HG02763 (cell line): Measurements from ENCODE around the gene TRAF6.

Experiments
- ATAC-seq: cut with Tn5 transposase; IDR thresholded peaks from one replicate; pipeline ENCODE4 v1.9.1; 2021; ENCODE audit warnings: mild to moderate bottlenecking, moderate library complexity; ENCODE audit not compliant: unreplicated experiment

The TRAF6 gene

GRCh38 chr11:36460220-36460619, 49.9 kb downstream of the TRAF6 start:
- ATAC-seq: no peak

- no peak for ATAC-seq
Observed at GRCh38 chr11:36459046-36459445, 51.0 kb downstream of the TRAF6 start.

DNA sequence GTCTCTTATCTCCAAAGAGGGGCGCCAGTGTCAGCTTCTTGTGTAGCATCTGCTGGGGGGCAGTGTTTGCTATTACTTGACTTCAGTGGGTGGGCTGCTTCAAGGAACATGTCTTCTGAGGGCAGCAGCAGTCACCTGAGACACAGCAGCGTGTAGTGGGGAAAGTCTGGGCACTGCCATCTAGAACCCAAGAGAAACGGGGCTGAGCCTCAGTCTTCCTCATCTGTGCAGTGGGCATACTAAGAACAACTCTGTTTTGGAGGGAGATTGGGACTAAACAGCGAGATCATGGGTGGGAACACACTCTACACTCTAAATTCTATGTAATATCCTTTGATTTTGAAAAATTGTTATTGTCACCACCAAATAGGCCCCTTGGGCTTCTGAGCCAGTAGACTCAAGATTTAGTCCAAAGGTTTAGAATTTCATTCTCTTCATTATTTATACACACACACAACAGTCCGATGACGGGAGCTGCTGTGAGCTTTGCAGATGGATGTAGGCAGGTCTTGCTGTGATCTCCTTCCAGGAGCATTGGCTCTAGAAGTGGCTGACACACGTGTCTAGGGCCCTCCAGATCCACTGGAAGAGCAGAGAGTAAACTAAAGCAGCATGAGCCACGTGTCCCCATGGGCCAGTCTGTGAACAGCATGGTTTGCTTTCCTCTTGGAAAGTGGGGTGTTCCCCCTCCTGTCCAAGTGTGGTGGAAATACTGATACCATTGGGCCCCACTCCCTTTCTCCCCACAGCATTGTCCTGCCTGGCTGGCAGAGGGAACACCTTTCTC, 51.8 kb downstream of the TRAF6 start:
- no peak for ATAC-seq

- ATAC-seq: no peak
Observed at GRCh38 chr11:36456156-36456555, 53.9 kb downstream of the TRAF6 start.

- ATAC-seq: no peak
Observed at GRCh38 chr11:36455658-36456111, 54.4 kb downstream of the TRAF6 start.

GRCh38 chr11:36454941-36455631, 55.0 kb downstream of the TRAF6 start:
- no peak for ATAC-seq

DNA sequence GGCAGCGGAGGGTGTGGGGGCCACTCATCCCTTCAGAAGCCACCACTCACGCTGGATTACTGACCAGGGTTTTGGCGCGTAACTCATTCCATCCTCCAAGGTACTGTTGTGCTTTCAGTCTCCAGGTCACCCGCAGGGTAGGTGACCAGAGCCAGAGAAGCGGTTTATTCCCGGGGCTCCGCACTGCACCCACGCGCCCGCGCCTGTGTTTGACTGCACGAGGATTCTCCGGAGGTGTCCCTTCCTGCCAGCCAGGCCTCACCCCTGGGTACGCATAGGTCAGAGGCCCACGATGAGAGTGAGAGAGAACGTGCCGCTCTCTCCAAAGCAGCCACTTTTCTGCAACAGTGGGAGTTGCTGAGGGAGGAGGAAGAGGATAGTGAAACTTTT, 55.5 kb downstream of the TRAF6 start:
- ATAC-seq: no peak

- ATAC-seq: peak; percentile 38
Observed at GRCh38 chr11:36453678-36454077, 56.4 kb downstream of the TRAF6 start.

DNA sequence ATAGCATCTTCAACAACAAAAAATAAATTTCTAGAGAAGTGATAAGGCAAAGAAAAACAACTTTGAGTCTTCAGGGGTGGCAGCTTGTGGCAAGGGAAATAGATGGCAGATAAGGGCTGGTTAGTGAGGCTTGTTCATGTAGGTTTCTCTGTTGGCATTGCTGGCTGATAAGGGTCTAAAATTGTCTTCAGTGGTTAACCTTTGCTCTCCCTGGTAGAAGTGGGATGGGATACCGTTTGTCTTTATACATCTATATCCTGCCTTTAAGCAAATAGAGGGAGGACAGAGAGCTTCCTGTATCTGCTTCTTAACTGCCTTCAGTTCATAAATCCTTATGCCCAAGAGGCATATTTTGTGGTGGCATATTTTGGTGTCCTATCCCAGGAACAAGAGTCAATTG, 57.1 kb downstream of the TRAF6 start:
- ATAC-seq: no peak

DNA sequence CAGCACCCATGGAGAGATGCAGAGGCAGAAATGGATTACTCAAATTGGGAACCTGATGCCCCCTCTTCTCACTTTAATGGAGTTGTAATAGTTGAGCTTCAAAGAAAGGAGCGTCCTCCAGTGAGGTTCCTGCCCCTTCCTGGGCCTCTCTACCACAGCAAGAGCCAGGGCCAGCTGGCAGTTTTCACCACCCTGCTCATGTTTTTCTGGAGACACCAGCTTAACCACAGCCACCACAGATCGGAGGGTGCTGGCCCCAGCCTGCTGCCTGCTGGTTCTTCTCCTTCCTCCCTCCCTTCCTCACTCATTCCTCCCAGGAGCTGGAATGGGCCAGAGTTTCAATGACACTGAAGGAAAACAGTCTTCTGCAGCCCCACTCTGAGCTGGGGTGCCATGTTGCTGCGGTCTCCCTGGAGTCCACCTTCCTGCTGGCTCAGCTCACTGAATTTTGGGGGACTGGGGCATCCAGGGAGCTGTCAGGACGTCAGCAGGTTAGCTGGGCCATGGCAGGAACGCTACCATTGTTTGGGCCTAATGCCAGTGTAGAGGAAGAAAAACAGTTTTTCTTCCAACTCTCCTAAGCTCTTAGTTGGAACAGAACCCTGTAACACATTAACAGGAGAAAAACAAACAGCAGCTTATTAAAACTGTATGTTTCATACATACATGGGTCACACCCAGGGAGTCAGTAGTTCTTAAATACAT, 57.7 kb downstream of the TRAF6 start:
- ATAC-seq: no peak

DNA sequence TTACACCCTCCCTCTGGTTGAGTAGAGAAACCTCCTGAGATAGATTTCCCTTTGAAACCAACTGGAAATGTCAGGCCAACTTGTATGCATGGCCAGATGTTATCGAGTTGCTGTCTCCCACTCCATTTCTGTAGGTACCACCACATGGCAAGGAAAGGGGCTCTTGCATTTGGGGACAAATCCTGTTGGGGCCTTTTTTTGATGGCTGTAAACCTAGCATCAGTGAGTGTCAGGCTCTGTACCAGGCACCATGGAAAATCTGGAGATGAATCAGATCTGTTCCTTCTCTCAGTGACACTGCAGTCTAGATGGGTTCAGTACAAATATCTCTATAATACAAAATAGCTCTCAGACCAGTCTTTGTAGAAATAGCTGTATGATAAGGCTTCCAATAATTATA, 58.4 kb downstream of the TRAF6 start:
- no peak for ATAC-seq

GRCh38 chr11:36451045-36451444, 59.0 kb downstream of the TRAF6 start:
- no peak for ATAC-seq

DNA sequence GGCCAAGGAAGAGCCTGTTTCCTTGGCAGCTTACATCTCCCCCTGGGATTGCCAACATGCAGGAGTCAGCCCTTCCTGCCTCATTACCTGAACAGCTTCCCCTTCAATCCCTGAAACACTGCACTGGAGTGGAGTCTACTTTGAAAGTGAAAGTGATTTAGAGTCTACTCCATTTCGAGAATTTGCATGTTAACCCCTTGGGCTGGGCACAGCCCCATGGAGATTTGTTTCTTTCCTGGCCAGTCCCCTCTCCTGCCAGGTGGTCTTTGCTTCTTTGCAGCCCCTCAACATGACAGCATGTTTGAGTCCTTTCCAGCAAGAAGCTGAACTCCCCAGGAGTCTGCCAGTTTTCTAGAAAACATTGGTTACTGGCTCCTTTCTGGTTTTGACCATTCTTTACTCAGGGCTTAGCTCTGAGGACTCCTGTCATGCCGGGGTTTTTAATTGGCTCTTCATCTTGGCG, 59.9 kb downstream of the TRAF6 start:
- no peak for ATAC-seq

- no peak for ATAC-seq
Observed at GRCh38 chr11:36449561-36450096, 60.4 kb downstream of the TRAF6 start.

DNA sequence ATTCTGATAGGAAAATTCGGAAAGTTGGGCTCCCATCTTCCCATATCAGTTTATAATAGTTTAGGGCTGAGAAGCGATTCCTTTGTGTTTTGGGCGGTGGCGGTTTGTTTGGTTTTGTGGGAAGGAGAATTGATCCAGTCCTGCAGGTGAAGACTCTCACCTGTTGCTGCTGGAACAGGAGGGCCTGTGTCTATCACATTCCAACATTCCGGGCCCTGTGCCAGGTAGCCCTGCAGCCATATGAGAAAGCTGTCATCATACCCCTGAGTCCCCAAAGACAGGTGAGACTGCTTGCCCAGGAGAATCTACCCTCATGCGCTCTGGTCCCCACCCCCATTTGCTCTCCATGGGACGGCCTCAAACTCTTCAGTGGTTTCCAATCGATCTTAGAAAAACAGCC, 62.1 kb downstream of the TRAF6 start:
- no peak for ATAC-seq

GRCh38 chr11:36447514-36447913, 62.6 kb downstream of the TRAF6 start:
- ATAC-seq: no peak

GRCh38 chr11:36446135-36446534, 63.9 kb downstream of the TRAF6 start:
- no peak for ATAC-seq

- no peak for ATAC-seq
Observed at GRCh38 chr11:36443661-36444060, 66.4 kb downstream of the TRAF6 start.

DNA sequence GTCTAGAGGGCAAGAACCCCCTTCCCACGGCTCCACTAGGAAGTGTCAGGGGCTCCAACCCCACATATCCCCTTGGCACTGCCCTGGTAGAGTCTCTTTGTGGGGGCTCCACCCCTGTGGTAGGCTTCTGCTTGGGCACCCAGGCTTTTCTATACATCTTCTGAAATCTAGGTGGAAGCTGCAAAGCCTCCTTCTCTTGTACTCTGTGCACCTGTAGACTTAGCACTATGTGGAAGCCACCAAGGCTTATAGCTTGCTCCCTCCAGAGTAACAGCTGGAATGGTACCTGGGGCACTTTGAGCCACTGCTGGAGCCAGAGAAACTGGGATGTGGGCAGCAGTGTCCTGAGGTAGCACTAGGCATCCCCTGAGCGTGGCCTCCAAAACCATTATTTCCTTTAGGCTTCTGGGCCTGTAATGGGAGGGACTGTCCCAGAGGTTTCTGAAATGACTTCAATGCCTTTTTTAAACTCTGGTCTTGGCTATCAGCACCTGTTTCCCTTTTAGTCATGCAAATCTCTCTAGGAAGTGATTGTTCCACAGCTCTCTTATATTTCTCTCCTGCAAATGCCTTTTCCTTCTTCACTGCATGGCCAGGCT, 68.4 kb downstream of the TRAF6 start:
- peak; percentile 95 for ATAC-seq

DNA sequence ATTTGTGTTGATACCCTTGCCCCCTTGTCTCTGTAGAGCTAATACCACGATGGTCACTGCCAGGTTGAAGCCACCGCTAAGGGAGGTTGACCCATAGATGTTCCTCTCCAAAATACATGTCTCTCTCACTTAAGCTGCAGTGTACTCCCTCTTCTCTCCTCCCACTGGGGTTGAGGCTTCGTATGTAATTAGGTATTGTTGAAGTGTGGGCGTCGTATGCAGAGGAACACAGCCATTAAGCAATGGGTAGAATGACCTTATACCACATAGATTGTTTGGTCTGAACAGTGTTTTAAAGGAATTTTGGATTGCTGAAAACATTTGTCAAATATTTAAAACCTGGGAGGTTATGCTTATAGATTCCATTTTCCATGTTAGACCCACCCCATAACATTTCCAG, 71.9 kb downstream of the TRAF6 start:
- ATAC-seq: no peak

GRCh38 chr11:36437413-36437812, 72.7 kb downstream of the TRAF6 start:
- no peak for ATAC-seq
